Activated CD4-positive, alpha-beta T cell treated with anti-CD3 and anti-CD28 coated beads for 24 hours (primary cell): ENCODE results near the gene ERV3-1.
"Not testable (repeated sequence)": the region's sequence is repeated elsewhere in the genome, so short reads cannot be mapped to it uniquely, and the experiment has no call there.

Source experiments
- DNase-seq, 2 donors: peaks; one replicate each; pipeline ENCODE4 v3.0.0-alpha.2; 2020; ENCODE audit warnings: low read depth in 2 of 2

The ERV3-1 gene, protein sequence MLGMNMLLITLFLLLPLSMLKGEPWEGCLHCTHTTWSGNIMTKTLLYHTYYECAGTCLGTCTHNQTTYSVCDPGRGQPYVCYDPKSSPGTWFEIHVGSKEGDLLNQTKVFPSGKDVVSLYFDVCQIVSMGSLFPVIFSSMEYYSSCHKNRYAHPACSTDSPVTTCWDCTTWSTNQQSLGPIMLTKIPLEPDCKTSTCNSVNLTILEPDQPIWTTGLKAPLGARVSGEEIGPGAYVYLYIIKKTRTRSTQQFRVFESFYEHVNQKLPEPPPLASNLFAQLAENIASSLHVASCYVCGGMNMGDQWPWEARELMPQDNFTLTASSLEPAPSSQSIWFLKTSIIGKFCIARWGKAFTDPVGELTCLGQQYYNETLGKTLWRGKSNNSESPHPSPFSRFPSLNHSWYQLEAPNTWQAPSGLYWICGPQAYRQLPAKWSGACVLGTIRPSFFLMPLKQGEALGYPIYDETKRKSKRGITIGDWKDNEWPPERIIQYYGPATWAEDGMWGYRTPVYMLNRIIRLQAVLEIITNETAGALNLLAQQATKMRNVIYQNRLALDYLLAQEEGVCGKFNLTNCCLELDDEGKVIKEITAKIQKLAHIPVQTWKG

DNA sequence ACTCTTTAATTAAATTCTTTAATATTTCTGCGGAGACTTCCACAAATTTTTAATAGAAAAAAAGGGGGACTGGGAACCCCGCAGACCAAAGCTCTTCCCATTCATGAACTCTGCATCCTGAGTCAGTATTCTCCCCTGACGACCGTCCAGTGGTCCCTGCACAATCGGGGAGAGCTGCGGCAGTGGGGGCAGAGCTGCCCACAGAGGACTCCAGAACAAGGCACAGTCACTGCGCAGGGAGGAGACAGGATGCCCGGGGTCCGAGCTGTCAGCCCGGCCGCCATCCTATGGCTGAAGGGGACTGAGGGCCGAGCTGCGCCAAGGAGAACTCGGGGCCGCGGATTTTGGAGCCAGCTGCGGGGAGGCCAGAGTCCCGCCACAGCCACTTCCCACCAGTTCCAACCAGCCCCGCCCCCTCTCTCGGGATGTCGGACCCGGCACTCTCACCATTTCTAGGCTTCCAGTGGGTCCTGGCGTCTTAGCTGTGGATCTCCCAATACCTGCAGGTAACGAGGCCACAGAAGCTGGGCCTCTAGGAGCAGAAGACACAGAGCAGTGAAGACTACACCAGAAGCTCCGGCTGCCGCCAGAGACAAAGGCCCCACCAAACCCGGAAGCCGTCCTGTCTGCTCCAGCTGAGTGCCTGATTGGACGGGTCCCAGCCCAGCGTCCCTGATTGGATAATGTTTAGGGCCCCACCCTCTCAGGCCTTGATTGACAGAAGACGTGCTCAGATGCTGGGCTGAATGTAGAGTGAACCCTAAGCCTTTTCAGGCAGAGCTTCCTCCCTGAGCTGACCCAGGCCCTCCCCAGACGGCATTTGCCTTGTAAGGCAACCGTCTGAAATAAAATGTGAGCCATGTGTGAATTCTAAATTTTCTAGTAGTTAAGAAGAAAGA is at the start of gene ERV3-1:
Gene ERV3-1 (minus strand): TSS at position 594 of the 899 bp plus-strand sequence. CDS start 13,661 bp downstream, outside the sequence.
- DNase-seq = peak; percentile 78 to 86

DNA sequence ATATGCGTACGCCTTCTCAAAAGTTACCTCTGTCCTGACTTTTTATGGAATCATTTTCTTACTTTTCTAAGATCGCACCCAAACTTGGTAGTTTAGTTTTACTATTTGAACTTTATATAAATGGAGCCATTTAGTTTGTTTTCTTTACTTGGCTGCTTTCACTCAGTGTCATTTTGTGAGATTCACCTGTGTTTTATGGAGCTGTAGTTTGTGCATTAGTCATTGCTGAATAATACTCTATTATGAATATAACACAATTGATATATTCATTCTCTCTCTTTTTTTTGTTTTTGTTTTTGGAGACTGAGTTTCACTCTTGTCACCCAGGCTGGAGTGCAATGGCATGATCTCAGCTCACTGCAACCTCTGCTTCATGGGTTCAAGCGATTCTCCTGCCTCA is 49.3 kb upstream of the ERV3-1 start:
- not testable (repeated sequence) for DNase-seq

DNA sequence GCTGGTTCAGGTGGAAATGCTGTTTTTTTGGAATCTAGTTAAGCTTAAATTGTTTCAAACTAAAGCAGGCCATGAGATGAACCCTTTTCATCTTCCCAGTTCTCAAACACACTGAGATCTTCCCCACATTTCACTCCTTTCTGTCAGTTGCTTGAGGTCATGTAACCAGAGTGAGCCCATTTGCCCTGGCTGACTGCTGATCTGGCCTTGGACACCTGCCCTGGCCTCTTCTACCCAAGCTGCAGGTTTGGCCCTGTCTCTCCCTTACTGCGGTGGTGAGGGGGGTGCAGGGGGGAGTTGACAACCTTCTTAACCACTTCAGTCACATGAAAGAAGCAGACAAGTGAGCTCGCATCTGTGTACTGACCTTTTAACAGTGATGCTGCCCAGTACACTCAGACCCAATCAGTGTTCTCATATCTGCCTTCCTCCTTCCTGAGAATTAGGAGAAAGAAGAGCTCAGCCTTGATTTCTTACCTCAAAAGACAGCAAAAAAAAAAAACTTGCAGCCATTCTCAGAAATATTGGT is 48.0 kb upstream of the ERV3-1 start:
- not testable (repeated sequence) for DNase-seq

DNA sequence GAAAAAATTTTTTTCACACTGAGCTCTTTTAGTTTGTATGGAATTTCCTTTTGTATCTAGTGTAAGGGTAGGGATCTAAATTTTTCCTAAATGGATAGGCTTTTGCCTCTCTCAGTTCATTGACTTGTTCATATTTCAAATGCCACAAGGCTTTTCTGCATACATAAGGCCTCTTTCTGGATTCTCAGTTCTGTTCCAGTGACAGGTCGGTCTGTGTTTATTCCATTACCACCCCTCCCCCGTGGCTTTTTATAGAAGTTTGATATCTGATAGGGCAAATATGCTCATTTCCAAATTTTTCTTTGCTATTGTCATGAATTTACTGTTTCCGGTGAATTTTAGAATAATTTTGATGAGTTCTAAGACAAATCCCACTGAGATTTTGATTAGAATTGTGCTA is 45.2 kb upstream of the ERV3-1 start:
- DNase-seq = not testable (repeated sequence)

DNA sequence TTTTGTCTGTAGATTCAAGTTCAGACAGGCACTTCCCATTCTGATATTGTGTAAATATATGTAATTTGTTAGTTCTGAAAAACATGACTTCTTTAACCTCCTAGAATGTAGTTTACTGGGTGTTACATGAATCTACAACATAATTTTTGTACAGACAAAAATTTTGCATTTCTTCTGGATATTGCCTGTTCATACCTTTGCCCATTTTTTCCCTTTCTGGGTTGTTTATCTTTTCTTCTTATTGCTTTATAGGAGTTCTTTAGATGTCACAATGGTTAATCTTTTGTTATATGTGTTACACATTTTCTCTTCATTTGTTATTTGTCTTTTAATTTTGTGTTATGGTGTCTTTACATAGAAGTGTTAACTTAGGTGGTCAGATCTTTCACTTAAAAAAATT is 44.7 kb upstream of the ERV3-1 start:
- not testable (repeated sequence) for DNase-seq

DNA sequence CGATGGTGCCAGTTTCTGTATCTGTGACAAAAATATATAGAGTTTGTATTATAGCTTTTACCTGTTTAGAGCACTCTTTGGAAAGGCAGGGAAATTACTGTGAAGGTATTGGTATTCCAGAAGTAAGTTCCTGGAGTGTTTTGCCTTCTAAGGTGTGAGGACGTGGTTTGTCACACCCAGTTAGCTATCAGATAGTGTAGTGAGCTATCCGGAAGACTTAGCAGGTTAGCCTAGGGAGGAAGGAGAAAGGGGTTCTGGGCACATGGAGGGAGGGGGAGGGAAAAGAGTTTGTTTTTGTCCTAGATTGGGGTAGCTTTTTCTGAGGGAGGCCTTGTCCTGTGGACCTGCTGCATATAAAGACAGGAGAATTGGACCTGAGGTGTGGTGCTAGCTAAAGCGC is 39.8 kb upstream of the ERV3-1 start:
- not testable (repeated sequence) for DNase-seq

DNA sequence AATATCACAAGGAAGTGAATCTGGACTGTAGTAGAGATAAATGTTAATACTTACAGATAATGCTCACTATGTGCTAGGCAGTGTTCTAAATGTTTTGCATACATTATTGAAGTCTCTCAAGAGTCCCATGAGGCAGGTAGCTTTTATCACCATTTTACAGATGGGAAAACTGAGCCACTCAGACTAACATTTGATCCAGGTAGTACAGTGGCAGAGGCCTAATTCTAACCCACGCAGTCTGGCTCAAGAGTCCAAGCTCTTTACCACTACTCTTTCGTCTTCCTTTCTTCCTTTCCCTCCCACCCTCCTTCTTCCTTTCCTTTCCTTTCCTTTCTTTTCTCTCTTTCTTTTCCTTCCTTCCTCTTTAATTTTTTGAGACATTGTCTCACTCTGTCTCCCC is 39.1 kb upstream of the ERV3-1 start:
- not testable (repeated sequence) for DNase-seq

DNA sequence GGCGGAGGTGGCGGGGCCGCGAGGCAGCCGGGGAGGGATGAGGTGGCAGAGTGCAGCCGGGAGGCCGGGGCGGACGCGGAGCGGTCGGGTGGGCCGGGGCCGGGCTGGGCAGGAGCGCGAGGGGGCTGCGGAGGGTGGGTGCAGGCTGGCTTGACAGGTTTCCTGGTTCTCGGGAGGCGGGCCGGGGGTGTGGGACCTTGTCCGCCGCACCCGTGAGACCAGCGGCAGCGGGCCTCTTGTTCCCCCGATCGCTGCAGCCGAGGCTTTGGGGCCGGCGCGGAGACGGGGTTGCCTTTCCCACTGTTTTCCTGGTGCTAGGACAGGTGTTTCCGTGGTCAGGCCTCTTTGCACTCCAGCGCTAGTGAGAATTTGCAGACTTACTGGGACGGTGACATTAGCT is 32.3 kb upstream of the ERV3-1 start:
- not testable (repeated sequence) for DNase-seq

DNA sequence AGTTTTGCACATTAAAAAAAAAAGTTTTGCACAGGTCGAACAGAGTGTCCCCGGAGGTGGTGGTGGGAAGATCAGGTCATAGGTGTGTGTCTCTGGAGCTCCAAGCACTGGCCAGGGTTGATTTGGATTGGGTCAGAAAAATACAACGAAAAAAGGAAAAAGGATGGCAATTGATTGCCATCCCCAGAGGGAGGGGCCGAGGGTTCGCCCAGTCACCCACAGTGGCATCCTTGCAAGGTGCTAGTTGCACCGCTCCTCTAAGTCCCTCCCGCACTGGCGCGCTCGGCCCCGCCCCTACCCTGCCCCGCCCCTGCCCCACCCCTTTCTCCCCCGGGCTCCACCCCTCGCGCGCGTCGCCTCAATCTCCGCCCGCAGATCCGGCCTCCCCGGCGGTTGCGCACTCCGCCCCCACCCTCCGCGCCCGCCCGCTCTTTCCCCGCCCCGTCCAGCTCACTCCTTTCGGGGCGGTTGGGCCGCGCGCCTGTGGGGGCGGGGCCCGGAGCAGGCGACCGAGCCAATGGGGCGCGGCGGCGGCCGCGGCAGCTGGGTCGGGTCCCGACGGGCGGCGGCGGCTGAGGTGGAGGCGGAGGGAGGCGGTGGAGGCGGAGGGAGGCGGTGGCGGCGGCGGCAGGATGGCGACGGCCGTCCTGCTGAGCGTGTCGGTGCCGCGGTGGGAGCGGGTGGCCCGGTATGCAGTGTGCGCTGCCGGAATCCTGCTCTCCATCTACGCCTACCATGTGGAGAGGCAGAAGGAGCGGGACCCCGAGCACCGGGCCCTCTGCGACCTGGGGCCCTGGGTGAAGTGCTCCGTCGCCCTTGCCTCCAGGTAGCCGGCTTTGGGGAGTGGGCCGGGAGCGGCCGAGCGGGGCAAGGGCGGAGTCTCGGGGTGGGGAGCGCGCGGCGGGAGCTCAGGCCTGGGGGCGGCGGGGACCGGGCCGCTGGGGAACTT is 31.5 kb upstream of the ERV3-1 start:
- DNase-seq = peak; percentile 77 to 91

DNA sequence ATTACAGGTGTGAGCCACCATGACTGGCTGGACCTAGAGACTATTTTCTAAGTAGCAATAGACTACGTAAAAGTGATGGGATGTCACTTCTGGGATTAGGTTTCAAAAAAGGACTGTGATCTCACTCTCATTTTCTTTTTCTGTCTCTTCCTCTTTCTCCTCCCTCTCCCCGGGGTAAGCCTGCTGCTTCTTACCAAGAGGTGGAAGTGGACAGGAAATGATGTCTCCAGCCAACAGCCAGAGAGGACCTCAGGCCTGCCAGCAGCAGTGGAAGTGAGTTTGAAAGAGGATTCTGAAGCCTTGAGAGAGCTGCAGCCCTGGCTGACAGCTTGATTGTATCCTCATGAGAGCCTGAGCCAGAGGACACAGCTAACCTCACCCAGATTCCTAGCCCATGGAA is 30.0 kb upstream of the ERV3-1 start:
- DNase-seq = not testable (repeated sequence)

DNA sequence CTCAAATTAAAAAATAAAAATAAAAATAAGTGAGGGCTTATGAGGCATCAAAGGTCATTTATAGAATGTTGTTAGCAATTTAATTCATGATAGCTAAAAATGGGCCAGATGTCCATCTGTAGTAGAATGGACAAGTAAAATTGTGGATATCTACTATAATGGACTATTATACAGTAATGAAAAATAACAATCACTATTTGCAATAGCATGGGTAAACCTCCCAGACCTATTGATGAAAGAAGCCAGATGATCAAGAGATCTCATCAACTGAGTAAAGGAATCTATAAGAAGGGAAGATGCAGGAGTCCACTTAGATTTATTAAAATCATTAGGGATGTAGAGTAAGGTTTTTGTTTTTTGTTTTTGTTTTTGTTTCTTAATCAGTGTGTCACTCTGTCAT is 29.0 kb upstream of the ERV3-1 start:
- not testable (repeated sequence) for DNase-seq

DNA sequence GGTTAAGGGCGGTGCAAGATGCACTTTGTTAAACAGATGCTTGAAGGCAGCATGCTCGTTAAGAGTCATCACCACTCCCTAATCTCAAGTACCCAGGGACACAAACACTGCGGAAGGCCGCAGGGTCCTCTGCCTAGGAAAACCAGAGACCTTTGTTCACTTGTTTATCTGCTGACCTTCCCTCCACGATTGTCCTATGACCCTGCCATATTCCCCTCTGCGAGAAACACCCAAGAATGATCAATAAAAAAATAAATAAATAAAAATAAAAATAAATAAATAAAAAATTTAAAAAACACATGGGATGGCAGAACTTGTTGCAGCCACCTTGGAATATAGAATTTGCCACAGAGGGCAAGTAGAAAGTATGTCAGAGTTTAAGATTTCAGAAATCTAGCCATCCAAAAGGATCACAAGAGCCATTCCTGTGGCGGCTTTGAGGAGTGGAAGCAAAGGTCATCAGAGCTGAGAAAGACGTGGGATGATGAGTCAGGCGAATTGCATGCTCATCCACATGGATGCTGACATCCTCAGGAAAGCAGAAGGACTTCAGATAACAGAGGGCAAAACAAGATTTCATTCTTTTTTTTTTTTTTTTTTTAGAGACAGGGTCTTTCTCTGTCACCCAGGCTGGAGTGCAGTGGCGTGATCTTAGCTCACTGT is 27.8 kb upstream of the ERV3-1 start:
- DNase-seq = not testable (repeated sequence)

DNA sequence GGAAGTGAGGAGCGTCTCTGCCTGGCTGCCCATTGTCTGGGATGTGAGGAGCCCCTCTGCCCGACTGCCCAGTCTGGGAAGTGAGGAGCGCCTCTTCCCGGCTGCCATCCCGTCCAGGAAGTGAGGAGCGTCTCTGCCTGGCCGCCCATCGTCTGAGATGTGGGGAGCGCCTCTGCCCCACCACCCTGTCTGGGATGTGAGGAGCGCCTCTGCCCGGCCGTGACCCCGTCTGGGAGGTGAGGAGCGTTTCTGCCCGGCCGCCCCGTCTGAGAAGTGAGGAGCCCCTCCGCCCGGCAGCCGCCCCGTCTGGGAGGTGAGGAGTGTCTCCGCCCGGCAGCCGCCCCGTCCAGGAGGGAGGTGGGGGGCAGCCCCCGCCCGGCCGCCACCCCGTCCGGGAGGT is 26.9 kb upstream of the ERV3-1 start:
- not testable (repeated sequence) for DNase-seq

DNA sequence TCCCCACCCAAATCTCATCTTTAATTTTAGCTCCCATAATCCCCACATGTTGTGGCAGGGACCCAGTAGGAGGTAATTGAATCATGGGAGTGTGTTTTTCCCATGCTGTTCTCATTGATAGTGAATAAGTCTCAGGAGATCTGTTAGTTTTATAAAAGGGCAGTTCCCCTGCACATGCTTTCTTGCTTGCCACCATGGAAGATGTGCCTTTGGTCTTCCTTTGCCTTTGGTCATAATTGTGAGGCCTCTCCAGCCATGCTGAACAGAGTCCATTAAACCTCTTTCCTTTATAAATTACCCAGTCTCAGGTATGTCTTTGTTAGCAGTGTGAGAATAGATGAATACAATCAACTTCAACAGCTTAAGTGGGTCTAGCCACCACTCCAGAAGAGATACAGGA is 18.5 kb upstream of the ERV3-1 start:
- DNase-seq = not testable (repeated sequence)

DNA sequence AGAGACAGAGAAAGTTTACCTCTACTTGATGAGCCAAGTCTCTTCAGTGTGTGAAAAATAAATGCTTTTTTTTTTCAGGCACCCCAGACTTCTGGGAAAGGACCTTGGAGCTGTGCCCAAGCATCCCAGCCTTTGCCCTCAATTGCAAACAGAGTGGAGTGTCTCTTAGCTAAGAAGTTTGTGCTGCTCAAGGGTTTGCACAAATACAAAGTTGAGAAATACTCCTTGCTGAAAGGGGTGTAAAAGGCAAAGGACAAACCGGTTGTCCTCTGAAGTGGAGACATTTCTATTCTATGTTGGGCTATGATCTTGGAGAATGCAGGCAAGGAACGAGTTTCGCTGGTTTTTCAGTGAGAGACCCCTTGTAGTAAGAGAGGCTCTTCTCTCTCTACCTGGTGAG is 14.5 kb upstream of the ERV3-1 start:
- not testable (repeated sequence) for DNase-seq

DNA sequence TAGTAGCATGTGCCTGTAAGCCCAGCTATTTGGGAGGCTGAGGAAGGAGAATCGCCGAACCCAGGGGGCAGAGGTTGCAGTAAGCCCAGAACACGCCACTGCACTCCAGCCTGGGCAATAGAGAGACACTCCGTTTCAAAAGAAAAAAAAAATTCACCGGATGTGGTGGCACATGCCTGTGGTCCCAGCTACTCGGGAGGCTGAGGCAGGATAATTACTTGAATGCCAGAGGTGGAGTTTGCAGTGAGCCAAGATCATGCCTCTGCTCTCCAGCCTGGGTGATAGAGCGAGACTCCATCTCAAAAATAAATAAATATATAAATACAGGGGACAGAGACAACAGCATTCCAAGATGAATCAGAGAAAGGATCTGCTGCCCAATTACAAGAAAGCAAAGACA is 3.4 kb upstream of the ERV3-1 start:
- not testable (repeated sequence) for DNase-seq

DNA sequence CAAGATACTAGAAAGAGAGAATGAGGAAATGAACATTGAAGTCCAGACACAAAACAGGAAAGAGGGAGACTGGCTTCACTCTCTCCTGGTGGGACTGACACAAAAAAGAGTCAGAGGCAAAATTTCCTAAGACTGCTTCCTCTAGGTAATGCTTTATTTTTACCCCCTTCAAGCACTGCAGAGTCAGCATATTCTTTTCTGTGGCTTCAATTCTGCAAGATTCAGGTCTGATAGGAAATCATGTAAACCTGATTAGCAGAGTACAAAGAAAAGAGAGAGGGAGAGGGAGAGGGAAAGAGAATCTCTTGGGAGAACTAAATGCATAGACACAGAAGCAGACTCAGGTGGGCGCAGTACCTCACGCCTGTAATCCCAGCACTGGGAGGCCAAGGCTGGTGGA is 2.9 kb upstream of the ERV3-1 start:
- not testable (repeated sequence) for DNase-seq

DNA sequence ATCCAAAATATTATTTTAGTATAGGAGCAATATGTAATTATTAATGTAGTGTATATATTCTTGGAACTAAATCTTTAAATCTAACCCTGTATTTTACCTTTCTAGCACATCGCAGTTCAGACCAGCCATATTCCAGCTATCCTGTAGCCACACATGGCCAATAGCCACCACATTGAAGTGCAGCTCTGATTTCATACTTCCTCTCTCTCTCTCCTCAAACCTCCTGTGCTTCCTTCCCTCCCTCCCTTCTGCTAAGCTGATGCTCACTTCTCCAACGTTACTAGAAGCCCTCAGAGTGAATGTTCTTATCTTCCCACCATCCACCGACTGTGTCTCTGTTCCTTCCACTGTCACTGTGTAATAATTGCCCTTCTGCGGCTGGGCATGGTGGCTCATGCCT is 549 bp upstream of the ERV3-1 start:
- not testable (repeated sequence) for DNase-seq

DNA sequence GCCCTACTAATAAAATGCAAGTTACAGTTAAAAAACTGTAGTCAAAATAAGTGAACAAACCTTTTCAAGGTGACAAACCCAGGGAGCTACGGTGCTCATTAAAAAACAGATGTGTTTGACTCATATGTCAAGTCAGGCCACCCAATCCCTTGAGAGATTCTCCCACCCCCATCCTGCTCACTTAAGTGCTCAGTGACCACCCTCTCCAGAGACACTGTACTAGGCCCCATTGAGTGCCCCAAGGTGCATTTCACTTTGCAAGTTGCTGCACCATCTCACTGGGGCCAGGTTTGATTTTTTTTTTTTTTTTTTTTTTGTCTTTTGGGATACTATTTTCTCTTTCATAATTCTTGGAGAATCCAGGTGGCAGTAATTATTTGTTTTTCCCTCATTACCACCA is 1.9 kb downstream of the ERV3-1 start:
- no peak for DNase-seq

DNA sequence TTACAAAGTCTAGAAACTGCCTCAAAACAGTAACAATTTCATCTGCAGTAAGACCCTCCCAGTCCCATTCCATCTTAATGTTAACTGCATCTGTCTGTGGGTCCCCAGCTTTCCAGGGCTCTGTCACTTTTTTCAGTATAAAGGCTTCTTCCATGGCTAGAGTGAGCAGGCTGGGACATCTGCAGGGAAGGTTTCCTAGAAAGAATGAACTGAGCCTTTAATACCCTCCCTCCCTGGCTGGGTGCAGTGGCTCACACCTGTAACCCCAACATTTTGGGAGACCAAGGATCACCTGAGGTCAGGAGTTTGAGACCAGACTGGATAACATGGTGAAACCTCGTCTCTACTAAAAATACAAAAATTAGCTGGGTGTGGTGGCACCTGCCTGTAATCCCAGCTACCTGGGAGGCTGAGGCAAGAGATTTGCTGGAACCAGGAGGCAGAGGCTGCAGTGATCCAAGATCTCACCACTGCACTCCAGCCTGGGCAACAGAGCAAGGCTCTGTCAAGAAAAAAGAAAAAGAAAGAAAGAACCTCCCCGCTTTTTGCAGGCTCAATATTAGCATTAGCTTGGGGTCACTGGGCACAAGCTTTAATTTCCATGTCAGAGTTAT is 3.4 kb downstream of the ERV3-1 start:
- DNase-seq = no peak
